Activated CD4-positive, alpha-beta T cell treated with anti-CD3 and anti-CD28 coated beads for 48 hours (primary cell): ENCODE data around the gene SLC17A3.

ENCODE experiments used
- DNase-seq: peaks from one replicate; pipeline ENCODE4 v3.0.0-alpha.2; 2020

The SLC17A3 gene

GRCh38 chr6:25888626-25889025 lies 14.6 kb upstream of the SLC17A3 start:
- no peak for DNase-seq

- DNase-seq = no peak
These were observed 12.0 kb upstream of the SLC17A3 start for GRCh38 chr6:25886066-25886465.

- no peak for DNase-seq
These were observed 9.9 kb upstream of the SLC17A3 start for GRCh38 chr6:25883991-25884390.

DNA sequence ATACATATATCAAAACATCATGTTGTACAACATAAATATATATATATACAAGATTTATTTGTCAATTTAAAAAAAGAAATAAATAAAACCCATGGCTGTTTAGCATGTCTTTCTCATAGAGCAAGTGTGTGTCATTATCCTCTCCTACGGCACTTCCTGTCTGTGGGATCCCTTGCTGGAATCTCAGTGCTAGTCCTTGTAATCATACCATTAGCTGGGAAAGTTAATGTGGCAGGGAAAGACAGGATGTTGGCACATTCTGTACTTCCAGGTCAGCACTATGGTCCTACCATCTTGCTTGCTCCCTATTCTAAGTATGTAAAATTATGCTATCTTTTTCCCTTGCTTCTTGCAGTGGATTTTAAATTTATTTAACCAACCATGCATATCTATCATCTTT lies 9.5 kb upstream of the SLC17A3 start:
- no peak for DNase-seq

- peak; percentile 32 for DNase-seq
These were observed 8.0 kb upstream of the SLC17A3 start for GRCh38 chr6:25882051-25882496.

DNA sequence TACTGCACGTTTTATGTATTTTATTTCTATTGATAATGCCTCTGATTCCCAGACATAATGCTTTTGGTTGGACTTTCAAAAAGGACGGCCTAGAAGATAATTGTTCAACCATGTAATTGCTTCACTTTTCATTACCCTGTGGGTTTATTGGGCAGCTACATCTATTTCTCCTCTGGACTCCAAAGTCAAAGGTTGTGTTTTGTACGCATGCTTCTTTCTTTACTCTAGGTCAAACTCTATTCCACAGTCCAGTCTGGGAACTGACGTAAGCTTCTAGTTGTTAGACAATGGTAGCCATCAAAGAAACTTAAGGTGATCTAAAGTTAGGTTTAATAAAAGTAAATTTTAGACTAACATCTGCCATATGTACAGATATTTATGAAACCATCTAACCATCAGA lies 6.6 kb upstream of the SLC17A3 start:
- DNase-seq = no peak

- no peak for DNase-seq
These were observed 4.8 kb upstream of the SLC17A3 start for GRCh38 chr6:25878721-25879322.

DNA sequence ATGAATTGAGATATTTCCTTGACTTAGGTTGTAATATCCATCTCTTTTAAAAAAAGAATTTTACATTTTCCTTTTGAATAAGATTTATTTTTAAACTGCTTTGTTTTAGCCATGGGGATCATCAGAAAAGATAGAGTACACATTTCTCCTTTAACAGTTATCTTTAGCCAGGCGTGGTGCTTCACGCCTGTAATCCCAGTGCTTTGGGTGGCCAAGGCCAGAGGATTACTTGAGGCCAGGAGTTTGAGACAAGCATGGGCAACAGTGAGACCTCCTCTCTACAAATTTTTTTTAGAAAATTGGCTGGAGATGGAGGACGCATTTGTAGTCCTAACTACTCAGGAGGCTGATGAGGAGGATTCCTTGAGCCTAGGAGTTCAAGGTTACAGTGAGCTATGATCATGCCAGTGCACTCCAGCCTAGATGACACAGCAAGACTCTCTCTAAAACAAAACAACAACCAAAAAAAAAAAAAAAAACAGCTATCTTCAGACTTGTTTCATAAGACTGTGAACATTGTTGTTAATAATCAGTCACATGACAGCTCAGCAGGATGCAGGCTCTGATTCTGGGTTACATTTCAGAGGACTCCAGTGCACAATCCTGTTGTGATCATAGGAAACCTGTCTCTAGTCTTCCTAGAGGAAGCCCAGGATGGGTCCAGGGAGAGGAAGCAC lies 2.0 kb upstream of the SLC17A3 start:
- DNase-seq = no peak

GRCh38 chr6:25875563-25875905 lies 1.5 kb upstream of the SLC17A3 start:
- DNase-seq = no peak

- no peak for DNase-seq
These were observed 949 bp upstream of the SLC17A3 start for GRCh38 chr6:25874822-25875562.

DNA sequence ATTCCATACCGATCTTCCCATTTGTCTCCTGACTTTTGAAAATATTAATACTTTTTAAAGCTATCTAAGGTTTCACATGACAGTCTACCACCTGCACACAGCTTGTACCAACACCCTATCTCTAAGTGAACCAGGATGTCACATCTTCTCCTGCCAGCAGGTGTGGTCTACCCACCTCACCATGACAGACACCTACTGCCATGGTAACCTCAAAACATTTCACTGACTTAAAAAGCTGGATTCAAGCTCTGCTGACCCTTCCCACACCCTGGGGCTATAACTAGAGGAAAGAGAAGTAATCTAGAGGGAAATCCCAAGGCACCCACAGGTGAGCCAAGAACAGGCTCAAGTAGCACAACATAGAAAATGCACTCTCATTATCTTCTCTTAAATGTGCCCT lies 1.2 kb downstream of the SLC17A3 start:
- no peak for DNase-seq

- DNase-seq = no peak
These were observed 4.2 kb downstream of the SLC17A3 start for GRCh38 chr6:25869840-25870239.

- DNase-seq = peak; percentile 3
These were observed 5.4 kb downstream of the SLC17A3 start for GRCh38 chr6:25868436-25869183.

GRCh38 chr6:25866011-25866410 lies 8.0 kb downstream of the SLC17A3 start:
- DNase-seq = no peak

- DNase-seq = no peak
These were observed 10.7 kb downstream of the SLC17A3 start for GRCh38 chr6:25863360-25863759.

GRCh38 chr6:25862199-25862598 lies 11.8 kb downstream of the SLC17A3 start:
- DNase-seq = no peak

DNA sequence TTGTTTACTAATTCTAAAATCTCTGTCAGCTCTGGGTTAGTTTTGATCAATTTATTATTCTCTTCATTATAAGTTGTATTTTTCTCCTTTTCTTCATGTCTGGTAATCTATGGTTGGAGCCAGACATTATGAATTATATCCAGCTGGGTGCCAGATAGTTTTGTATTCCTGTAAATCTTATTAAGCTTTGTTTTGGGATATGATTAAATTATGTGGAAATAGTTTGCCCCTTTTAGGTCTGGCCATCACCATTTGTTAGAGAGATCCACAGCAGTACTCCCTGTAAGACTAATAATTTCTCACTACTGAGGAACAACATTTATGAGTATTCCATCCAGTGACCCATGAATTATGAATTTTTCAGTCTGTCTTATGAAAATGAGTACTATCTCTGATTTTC lies 21.3 kb downstream of the SLC17A3 start:
- no peak for DNase-seq

DNA sequence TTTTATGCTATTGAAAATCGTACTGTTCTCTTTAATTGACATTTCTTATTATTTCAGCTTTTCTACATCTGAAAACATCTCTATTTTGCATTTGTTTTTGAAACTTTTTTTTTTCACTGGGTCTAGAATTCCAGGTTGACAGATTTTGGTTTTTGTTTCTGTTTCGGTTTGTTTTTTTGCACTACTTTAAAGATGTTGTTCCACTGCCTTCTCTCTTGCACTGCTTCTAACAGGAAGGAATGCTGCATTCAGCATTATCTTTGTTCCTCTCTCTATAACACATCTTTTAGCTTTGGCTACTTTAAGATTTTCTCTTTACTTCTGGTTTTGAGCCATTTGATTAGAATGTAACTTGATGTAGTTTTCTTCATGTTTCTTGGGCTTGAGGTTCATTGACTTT lies 22.1 kb downstream of the SLC17A3 start:
- DNase-seq = no peak

- no peak for DNase-seq
These were observed 29.5 kb downstream of the SLC17A3 start for GRCh38 chr6:25844518-25844917.

DNA sequence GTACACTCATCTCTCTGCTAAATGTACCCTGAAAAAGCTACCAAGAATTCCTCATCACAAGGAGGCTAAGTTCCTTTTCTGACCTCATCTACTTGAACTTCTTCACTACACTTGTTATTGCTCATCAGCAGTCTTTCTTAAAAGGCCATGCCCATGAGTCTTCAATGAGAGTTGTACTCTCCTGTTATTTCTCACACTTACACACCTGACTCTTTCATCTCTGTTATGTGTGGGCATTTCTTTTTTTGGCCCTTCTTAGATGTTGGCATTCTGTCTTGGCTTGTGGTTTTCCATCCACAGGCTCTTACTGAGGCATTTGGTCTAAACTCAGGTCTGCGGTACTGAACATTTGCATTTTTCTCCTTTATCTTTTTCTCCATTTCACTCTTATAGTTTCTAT lies 31.5 kb downstream of the SLC17A3 start:
- peak; percentile 14 for DNase-seq

DNA sequence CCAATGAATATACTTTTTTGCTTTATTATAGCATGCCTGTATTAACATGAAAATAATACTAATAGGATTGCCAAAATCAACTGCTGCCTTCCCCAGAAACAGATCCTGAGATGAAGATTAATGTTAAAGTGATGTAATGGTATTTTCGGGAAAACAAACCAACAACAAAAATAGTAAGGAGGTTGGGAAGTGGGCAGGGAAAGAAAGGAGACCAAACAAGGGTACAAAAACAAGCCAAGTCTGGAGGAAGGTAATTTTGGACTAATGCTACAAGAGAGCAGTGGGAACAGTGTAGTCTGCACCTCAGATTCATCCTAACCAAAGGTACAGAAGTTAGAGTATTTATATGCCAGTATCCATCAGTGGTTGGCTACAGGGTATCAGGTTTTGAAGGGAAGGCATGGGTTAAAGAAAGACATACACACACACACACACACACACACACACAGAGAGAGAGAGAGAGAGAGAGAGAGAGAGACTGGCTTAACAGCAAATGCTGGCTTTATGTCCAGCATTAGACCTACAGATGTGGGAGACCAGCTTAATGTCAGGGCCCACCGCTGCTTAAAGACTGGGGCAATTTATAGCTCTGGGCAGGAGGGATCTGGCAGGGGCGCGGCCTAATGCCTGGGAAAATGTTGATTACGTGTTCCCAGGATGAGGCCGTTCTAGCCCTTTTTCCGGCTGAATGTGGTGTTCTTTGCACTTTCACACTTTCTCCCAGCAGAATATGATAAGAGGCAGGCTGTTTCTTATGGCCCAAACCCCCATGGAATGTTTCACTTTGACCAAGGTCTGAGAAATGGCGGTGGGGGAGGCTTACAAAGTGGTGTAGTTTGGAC lies 38.4 kb downstream of the SLC17A3 start:
- no peak for DNase-seq

DNA sequence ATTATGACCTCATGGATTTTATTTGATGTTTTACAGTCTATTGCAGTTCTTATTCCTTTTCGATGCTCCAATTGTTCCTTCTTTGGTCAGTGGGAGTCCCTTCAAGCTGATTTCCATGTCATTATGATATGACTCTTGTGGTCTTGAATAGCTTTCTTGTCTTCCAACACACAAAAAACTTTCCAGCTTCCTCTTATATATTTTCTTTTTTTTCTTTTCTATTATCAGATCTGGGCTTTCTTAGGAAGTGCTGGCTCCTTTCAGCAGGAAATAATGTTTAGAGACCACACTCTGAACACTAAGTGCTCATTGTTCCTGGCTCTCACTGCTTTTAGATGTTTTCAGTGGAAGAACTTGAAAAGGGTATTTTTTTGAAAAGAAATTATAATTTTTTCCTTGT lies 39.1 kb downstream of the SLC17A3 start:
- DNase-seq = no peak

DNA sequence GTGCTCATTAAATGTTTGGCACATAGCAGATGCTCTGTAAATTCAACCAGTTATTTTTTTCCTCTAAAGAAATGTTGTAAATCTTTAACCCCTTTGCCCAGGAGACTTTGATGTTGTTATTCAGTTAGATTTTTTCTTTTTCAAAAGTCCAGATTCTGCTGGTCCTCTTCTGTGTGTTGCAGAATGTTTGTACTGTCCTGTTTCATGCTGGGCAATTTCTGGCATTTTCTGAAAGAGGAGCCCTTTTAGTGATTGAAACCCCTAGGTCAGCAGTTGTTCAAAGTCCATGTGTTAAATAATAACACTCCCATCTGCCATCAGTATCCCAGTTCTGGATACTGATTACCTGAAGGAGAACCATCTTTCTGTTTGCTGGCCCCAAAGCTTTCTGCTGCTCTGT lies 40.9 kb downstream of the SLC17A3 start:
- no peak for DNase-seq
